ENCODE results near the gene PRICKLE4. TPM values are rescaled to one million over a fixed set of nuclear protein-coding genes. Genes with fewer than 3 reads are reported as not detected.

PRICKLE4 gene
- total and polyA plus RNA-seq, 2 of the 8 experiments (the other 6 are each of a cell fraction or from before 2014, with no cell fraction given), result 0.32 to 1.4 TPM

- no peak overlapping the region for H2AFZ ChIP-seq (ENCODE audit: low read length)
- H4K91ac ChIP-seq (replicated peaks; ENCODE audit: insufficient read length, low read length), result no peak overlapping the region
- POLR2A ChIA-PET (ENCODE audit: partially characterized antibody), result interaction anchor here (0.7 kb wide), 1 partner anchor 12 kb away, joined by 3 read pairs; the partner anchor contains the start of gene TOMM6
- no peak overlapping the region for H3K27ac ChIP-seq (ENCODE audit: low read depth, low read length)
- peaks cover 0 to 7% (median 4%) of the 10 kb centered on the region in 4 experiments; a peak in 5 of 8 replicates for H3K36me3 ChIP-seq (ENCODE audit: control insufficient read depth in 2 of 4, insufficient read depth in 4 of 4, low read length in 3 of 4)
- peaks cover 0 to 3% of the 10 kb centered on the region in 2 experiments for H4K20me1 ChIP-seq (replicated peaks in 1 of 2; ENCODE audit: control insufficient read depth in 1 of 2, insufficient read depth in 2 of 2, low read length in 2 of 2)
- H2BK5ac ChIP-seq (ENCODE audit: low read depth, low read length), result no peak overlapping the region
- H3K79me1 ChIP-seq (ENCODE audit: low read depth, low read length), result no peaks in the 10 kb centered on the region
- no peak overlapping the region for H2BK20ac ChIP-seq (ENCODE audit: low read length)
- no peak overlapping the region for H3K18ac ChIP-seq (ENCODE audit: extremely low read depth, low read length)
- H3K4me2 ChIP-seq (ENCODE audit: insufficient read depth in 1 of 2, low read depth in 2 of 2, low read length in 2 of 2), result no peak overlapping the region
- no peak overlapping the region for H4K5ac ChIP-seq (ENCODE audit: insufficient read length, low read depth, low read length)
- WGBS, 2 experiments (ENCODE audit: extremely low coverage in 1 of 2, insufficient coverage in 1 of 2, insufficient read length in 1 of 2, insufficient replicate concordance in 2 of 2, low coverage in 1 of 2, low lambda C conversion rate in 2 of 2, missing lambda C conversion rate in 1 of 2), result 88% methylated on average over 13 of the region's 13 CpGs; no CpG with 5 or more reads in 1 of the 2 experiments
- no peak overlapping the region for H2BK15ac ChIP-seq (ENCODE audit: low read length)
- H3K4ac ChIP-seq (replicated peaks; ENCODE audit: insufficient read length, low read depth, low read length), result no peak overlapping the region
- H3K56ac ChIP-seq (replicated peaks; ENCODE audit: insufficient read length, low read depth, low read length), result no peak overlapping the region
- no peak overlapping the region for H2BK12ac ChIP-seq (ENCODE audit: low read depth, low read length)
- no peaks in the 10 kb centered on the region for H3K9me3 ChIP-seq (ENCODE audit: insufficient read depth in 2 of 2, low read depth in 1 of 2, low read length in 1 of 2)
- H3K4me1 ChIP-seq (replicated peaks in 1 of 4; ENCODE audit: control insufficient read depth in 3 of 4, insufficient read depth in 4 of 4, low read length in 3 of 4), result peaks cover 0 to 5% (median 3%) of the 10 kb centered on the region in 4 experiments; a peak in 1 of 7 replicates
- 0 out of 4 replicates have a peak, but pooled peaks of 1 of the 2 experiments have one; percentile 10 for TF ChIP-seq SIN3A (conservative IDR thresholded peaks at IDR 0.05 in 1 of 2, IDR thresholded peaks at IDR 0.05 in 1 of 2; ENCODE audit: low read depth in 1 of 2, low read length in 2 of 2)
- TF ChIP-seq TAF7 (optimal IDR thresholded peaks at IDR 0.05; ENCODE audit: borderline replicate concordance, low read depth, low read length), result no peak
- no peak overlapping the region for H3K4me3 ChIP-seq (ENCODE audit: extremely low read depth in 1 of 4, insufficient read depth in 2 of 4, low read depth in 3 of 4, low read length in 4 of 4)
- CTCF ChIA-PET (ENCODE audit: partially characterized antibody), result interaction anchor here (0.7 to 5.2 kb wide), 33 partner anchors 9 to 441 kb away, joined by 3 to 58 read pairs (median 6); partner anchors contain the start of genes TFEB and TOMM6
- H3K23me2 ChIP-seq (ENCODE audit: low read depth, low read length), result peaks cover 4% of the 10 kb centered on the region; the same call in 1 of the 2 replicates
- H4K8ac ChIP-seq (ENCODE audit: extremely low read depth, insufficient read depth, low read length), result no peak overlapping the region
- DNase-seq (ENCODE audit: low read depth in 1 of 2, low spot score in 2 of 2), result no peak
- H3K27me3 ChIP-seq (replicated peaks in 1 of 4; ENCODE audit: control insufficient read depth in 3 of 4, extremely low read depth in 1 of 4, insufficient read depth in 3 of 4, low read length in 3 of 4), result no peaks in the 10 kb centered on the region; a peak in 1 of 7 replicates
- no peak for FAIRE-seq
- H3K23ac ChIP-seq (ENCODE audit: insufficient read length), result no peak overlapping the region
- no peaks in the 10 kb centered on the region for H3K79me2 ChIP-seq (ENCODE audit: control insufficient read depth in 1 of 2, insufficient read depth in 2 of 2, low read length in 2 of 2)
- H2AK5ac ChIP-seq (ENCODE audit: low read depth, low read length), result no peak overlapping the region
- no peak overlapping the region for H3K9ac ChIP-seq (replicated peaks in 1 of 4; ENCODE audit: extremely low read depth in 1 of 4, low read depth in 3 of 4, low read length in 3 of 4)
- H3K14ac ChIP-seq (ENCODE audit: insufficient read length), result no peak overlapping the region
- H2BK120ac ChIP-seq (replicated peaks; ENCODE audit: low read depth, low read length), result no peak overlapping the region
These were observed 5.2 kb upstream of the PRICKLE4 start for GRCh38 chr6:41775293-41775882.
